Right ventricle myocardium superior (tissue), 1 donor: ENCODE measurements around the gene SEMA3B. TPM values are rescaled to one million over a fixed set of nuclear protein-coding genes. Genes with fewer than 3 reads are reported as not detected.
"Not testable (repeated sequence)": the region's sequence is repeated elsewhere in the genome, so short reads cannot be mapped to it uniquely, and the experiment has no call there.

Experiments used
- ATAC-seq: fragments of 200-7000 bp; cut with Tn5 transposase; one replicate; pipeline ENCODE4 v1.9.1; 2020; ENCODE audit warnings: mild to moderate bottlenecking; ENCODE audit not compliant: poor library complexity
- DNase-seq: peaks from one replicate; pipeline ENCODE4 v3.0.0-alpha.2; 2020
- intact Hi-C: fragments of 100-400 bp; cut with DNase I; formaldehyde crosslinking; loops from one replicate; pipeline ENCODE4 v1.11.2; 2022
- total RNA-seq: library from RNA; stranded (reverse); fragmentation: NEBNext Ultra II Directional; extraction: Animal tissue kit (Norgen Biotek cat#: 25700); gene quantifications from one replicate; pipeline ENCODE4 v1.2.1, GENCODE V29; 2021
- donor health status: DM: no; HTN: yes; CAD: no; lungs with severe emphysema.

SEMA3B gene
- total RNA-seq, 1 donor from 2014 or later = 19.9 TPM

GRCh38 chr3:50279255-50280016, 10.5 kb downstream of the SEMA3B start:
- intact Hi-C loops = no loop called here
- ATAC-seq = peak; percentile 32
- no peak for DNase-seq

GRCh38 chr3:50284121-50284520, 15.2 kb downstream of the SEMA3B start:
- ATAC-seq, intact Hi-C loops, DNase-seq: not testable (repeated sequence)

- intact Hi-C loops = no loop called here
- ATAC-seq = peak; percentile 4
- DNase-seq = no peak
These were observed 17.6 kb downstream of the SEMA3B start for GRCh38 chr3:50286322-50287227.

GRCh38 chr3:50287262-50287661, 18.3 kb downstream of the SEMA3B start:
- peak; percentile 63 for ATAC-seq
- intact Hi-C loops = no loop called here
- DNase-seq = peak; percentile 75

GRCh38 chr3:50288387-50289007, 19.6 kb downstream of the SEMA3B start:
- ATAC-seq = no peak
- intact Hi-C loops = no loop called here
- no peak for DNase-seq

- ATAC-seq (no peak), DNase-seq (no peak)
- intact Hi-C loops = no loop called here
These were observed 20.2 kb downstream of the SEMA3B start for GRCh38 chr3:50289130-50289529.

- DNase-seq (peak; percentile 51), ATAC-seq (no peak)
- intact Hi-C loops = no loop called here
These were observed 21.3 kb downstream of the SEMA3B start for GRCh38 chr3:50290161-50290641.

- intact Hi-C loops = no loop called here
- ATAC-seq (peak; percentile 94), DNase-seq (peak; percentile 99)
These were observed 23.5 kb downstream of the SEMA3B start, which contains the start of gene IFRD2 for GRCh38 chr3:50292159-50293078. Gene IFRD2 (minus strand): TSS chr3:50292429. CDS start chr3:50292274, 155 bp downstream.

GRCh38 chr3:50293079-50293801, 24.3 kb downstream of the SEMA3B start:
- intact Hi-C loops = no loop called here
- ATAC-seq (no peak), DNase-seq (peak; percentile 47)

GRCh38 chr3:50294089-50294488, 25.1 kb downstream of the SEMA3B start:
- intact Hi-C loops = no loop called here
- no peak for DNase-seq
- ATAC-seq = no peak

GRCh38 chr3:50294492-50295403, 25.8 kb downstream of the SEMA3B start:
- intact Hi-C loops = no loop called here
- DNase-seq = no peak
- no peak for ATAC-seq

- intact Hi-C loops = no loop called here
- no peak for DNase-seq
- ATAC-seq = no peak
These were observed 26.8 kb downstream of the SEMA3B start for GRCh38 chr3:50295553-50296431.

GRCh38 chr3:50296721-50297383, 27.9 kb downstream of the SEMA3B start:
- intact Hi-C loops = no loop called here
- DNase-seq (no peak), ATAC-seq (no peak)

GRCh38 chr3:50297384-50297775, 28.4 kb downstream of the SEMA3B start:
- no peak for DNase-seq
- intact Hi-C loops = no loop called here
- ATAC-seq = no peak
